IMR-90 (cell line): Measurements from ENCODE around the gene EXOC6. TPM values are rescaled to one million over a fixed set of nuclear protein-coding genes. Genes with fewer than 3 reads are reported as not detected.

Experiments used
- ATAC-seq: fragments of 200-7000 bp; cut with Tn5 transposase; 2 replicates; pipeline ENCODE4 v1.9.1; 2020; ENCODE audit warnings: low read depth, mild to moderate bottlenecking, moderate library complexity
- BruUV-seq: library from RNA; stranded (reverse); fragments of 400-500 nt; replicated peaks from 2 replicates; lab custom pipeline; 2021; lab: Mats Ljungman, UMichigan
- CTCF ChIA-PET: fragments of 300-600 bp; formaldehyde crosslinking; extraction: SDS; loops from one replicate; lab custom pipeline; 2021; ENCODE audit warnings: antibody characterized with exemption; lab: Yijun Ruan, JAX
- POLR2A ChIA-PET: fragments of 300-600 bp; sonication (Branson Sonifier 250); formaldehyde crosslinking; loops from one replicate; lab custom pipeline; 2022; ENCODE audit warnings: antibody characterized with exemption; ENCODE audit not compliant: unreplicated experiment; lab: Charles Lee
- DNase-seq: peaks from one replicate; pipeline ENCODE4 v3.0.0; 2013
- H2AFZ ChIP-seq: replicated peaks from 2 replicates; pipeline ENCODE3; 2013; ENCODE audit warnings: low read length, mild to moderate bottlenecking; ENCODE audit not compliant: poor library complexity
- H2AK5ac ChIP-seq: 2 replicates; pipeline ENCODE4 v1.6.1; 2013; ENCODE audit warnings: low read depth, low read length, inconsistent platforms
- H2AK9ac ChIP-seq: replicated peaks from 2 replicates; pipeline ENCODE3; 2013; ENCODE audit warnings: mild to moderate bottlenecking, low read depth, low read length, moderate library complexity; ENCODE audit not compliant: poor library complexity
- H2BK120ac ChIP-seq: 2 replicates; pipeline ENCODE4 v1.6.1; 2013; ENCODE audit warnings: low read depth, low read length, inconsistent platforms
- H2BK15ac ChIP-seq: 3 replicates; pipeline ENCODE4 v1.6.1; 2013; ENCODE audit warnings: low read depth, low read length, inconsistent platforms
- H2BK20ac ChIP-seq: 2 replicates; pipeline ENCODE4 v1.6.1; 2013; ENCODE audit warnings: low read depth, mild to moderate bottlenecking, inconsistent platforms, low read length, moderate library complexity
- H2BK5ac ChIP-seq: 2 replicates; pipeline ENCODE4 v1.6.1; 2013; ENCODE audit warnings: mild to moderate bottlenecking, low read depth, low read length, inconsistent platforms; ENCODE audit not compliant: poor library complexity, severe bottlenecking
- H3K14ac ChIP-seq: replicated peaks from 2 replicates; pipeline ENCODE4 v1.6.1; 2013; ENCODE audit warnings: low read depth, low read length, inconsistent platforms
- H3K18ac ChIP-seq: 2 replicates; pipeline ENCODE4 v1.6.1; 2013; ENCODE audit warnings: low read depth, low read length, control low read depth
- H3K23ac ChIP-seq: 2 replicates; pipeline ENCODE4 v1.6.1; 2013; ENCODE audit warnings: low read depth, low read length, inconsistent platforms
- H3K27ac ChIP-seq: 2 replicates; pipeline ENCODE4 v1.5.1; 2013; ENCODE audit warnings: mild to moderate bottlenecking, control low read depth, low read length; ENCODE audit not compliant: insufficient read depth
- H3K27me3 ChIP-seq: 2 replicates; pipeline ENCODE4 v1.6.1; 2013; ENCODE audit warnings: low read length; ENCODE audit not compliant: control insufficient read depth, insufficient read depth
- H3K36me3 ChIP-seq: 2 replicates; pipeline ENCODE4 v1.6.1; 2013; ENCODE audit warnings: low read length, mixed read lengths; ENCODE audit not compliant: control insufficient read depth, insufficient read depth
- H3K4ac ChIP-seq: 2 replicates; pipeline ENCODE4 v1.6.1; 2013; ENCODE audit warnings: low read depth, low read length, inconsistent platforms
- H3K4me1 ChIP-seq: 2 replicates; pipeline ENCODE4 v1.6.1; 2013; ENCODE audit warnings: low read length, mixed read lengths; ENCODE audit not compliant: control insufficient read depth, insufficient read depth
- H3K4me2 ChIP-seq: 2 replicates; pipeline ENCODE4 v1.6.1; 2013; ENCODE audit warnings: low read depth, mild to moderate bottlenecking, control low read depth, low read length, moderate library complexity
- H3K4me3 ChIP-seq: 2 replicates; pipeline ENCODE4 v1.5.1; 2013; ENCODE audit warnings: low read depth, mild to moderate bottlenecking, control low read depth, low read length, moderate library complexity; ENCODE audit not compliant: insufficient read depth
- H3K56ac ChIP-seq: 2 replicates; pipeline ENCODE4 v1.6.1; 2013; ENCODE audit warnings: low read length, inconsistent platforms; ENCODE audit not compliant: insufficient read depth; ENCODE audit errors: extremely low read depth
- H3K79me1 ChIP-seq, 2 experiments: 2 replicates each; pipeline ENCODE4 v1.6.1; 2013; ENCODE audit warnings: low read length in 2 of 2, inconsistent platforms in 1 of 2, low read depth in 1 of 2
- H3K9ac ChIP-seq: 2 replicates; pipeline ENCODE4 v1.6.1; 2013; ENCODE audit warnings: low read depth, low read length, control low read depth
- H3K9me1 ChIP-seq: 2 replicates; pipeline ENCODE4 v1.6.1; 2013; ENCODE audit warnings: low read length, inconsistent platforms; ENCODE audit not compliant: insufficient read depth
- H3K9me3 ChIP-seq: 2 replicates; pipeline ENCODE4 v1.6.1; 2013; ENCODE audit warnings: low read length; ENCODE audit not compliant: control insufficient read depth, insufficient read depth
- H4K20me1 ChIP-seq: 2 replicates; pipeline ENCODE4 v1.6.1; 2013; ENCODE audit warnings: low read length, inconsistent platforms; ENCODE audit not compliant: insufficient read depth
- H4K5ac ChIP-seq: 2 replicates; pipeline ENCODE4 v1.6.1; 2013; ENCODE audit warnings: mild to moderate bottlenecking, low read depth, low read length, control low read depth
- H4K8ac ChIP-seq, 2 experiments: 2 replicates each; pipeline ENCODE4 v1.6.1; 2013; ENCODE audit warnings: low read depth in 2 of 2, low read length in 2 of 2, control low read depth in 1 of 2, inconsistent platforms in 1 of 2
- H4K91ac ChIP-seq: 2 replicates; pipeline ENCODE4 v1.6.1; 2013; ENCODE audit warnings: low read depth, low read length, inconsistent platforms; ENCODE audit not compliant: insufficient read depth
- BHLHE40 ChIP-seq: fragments of 150-350 bp; IDR thresholded peaks from 2 replicates; pipeline ENCODE4 v1.6.1; 2016; ENCODE audit warnings: mild to moderate bottlenecking, low read depth, low read length
- CEBPB ChIP-seq: IDR thresholded peaks from 2 replicates; pipeline ENCODE4 v1.6.1; 2012; ENCODE audit warnings: low read depth, low read length, improper control_type of control experiment
- CHD1 ChIP-seq: IDR thresholded peaks from 2 replicates; pipeline ENCODE4 v1.6.1; 2012; ENCODE audit warnings: low read depth, low read length, improper control_type of control experiment
- FOS ChIP-seq: fragments of 150-350 bp; IDR thresholded peaks from 2 replicates; pipeline ENCODE4 v1.6.1; 2016; ENCODE audit warnings: low read depth, low read length
- MAFK ChIP-seq: IDR thresholded peaks from 2 replicates; pipeline ENCODE4 v1.6.1; 2012; ENCODE audit warnings: low read depth, low read length, improper control_type of control experiment
- MAZ ChIP-seq: IDR thresholded peaks from 2 replicates; pipeline ENCODE4 v1.6.1; 2012; ENCODE audit warnings: low read depth, mild to moderate bottlenecking, low read length, improper control_type of control experiment, moderate library complexity, borderline replicate concordance
- MXI1 ChIP-seq: IDR thresholded peaks from 2 replicates; pipeline ENCODE4 v1.6.1; 2012; ENCODE audit warnings: low read depth, mild to moderate bottlenecking, low read length, moderate library complexity, borderline replicate concordance
- NFE2L2 ChIP-seq: fragments of 150-350 bp; IDR thresholded peaks from 2 replicates; pipeline ENCODE4 v1.6.1; 2016; ENCODE audit warnings: low read depth, mild to moderate bottlenecking, low read length
- POLR2A ChIP-seq: IDR thresholded peaks from 2 replicates; pipeline ENCODE4 v1.6.1; 2012; ENCODE audit warnings: mild to moderate bottlenecking, low read depth, low read length
- RAD21 ChIP-seq: IDR thresholded peaks from 2 replicates; pipeline ENCODE4 v1.6.1; 2012; ENCODE audit warnings: low read length, improper control_type of control experiment
- RCOR1 ChIP-seq: IDR thresholded peaks from 2 replicates; pipeline ENCODE4 v1.6.1; 2012; ENCODE audit warnings: mild to moderate bottlenecking, low read length, improper control_type of control experiment; ENCODE audit not compliant: insufficient replicate concordance
- RFX5 ChIP-seq: IDR thresholded peaks from 2 replicates; pipeline ENCODE4 v1.8.0; 2012; ENCODE audit warnings: low read depth, mild to moderate bottlenecking, low read length, moderate library complexity
- SMC3 ChIP-seq: fragments of 150-350 bp; IDR thresholded peaks from 2 replicates; pipeline ENCODE4 v1.6.1; 2016; ENCODE audit warnings: low read depth, mild to moderate bottlenecking, antibody characterized with exemption, low read length, moderate library complexity
- USF2 ChIP-seq: fragments of 150-350 bp; IDR thresholded peaks from 2 replicates; pipeline ENCODE4 v1.6.1; 2017; ENCODE audit warnings: mild to moderate bottlenecking, antibody characterized with exemption, low read length, low read depth
- WGBS, 2 experiments: methylation state at CpG; one replicate each; pipeline versions ENCODE4 v1.1.5 to v1.1.7; 2013; ENCODE audit warnings: missing lambda C conversion rate in 2 of 2; ENCODE audit not compliant: insufficient read length in 1 of 2; ENCODE audit errors: extremely low coverage in 2 of 2; 5-methylcytosine and 5-hydroxymethylcytosine counted together
- dilution Hi-C: fragments of 300-500 bp; cut with HindIII; formaldehyde crosslinking; loops from one replicate; pipeline ENCODE4 v1.14.3; 2018; ENCODE audit warnings: low sequenced_read_pairs; ENCODE audit not compliant: unreplicated experiment
- in situ Hi-C: fragments of 300-500 bp; cut with MboI; formaldehyde crosslinking; loops from 3 replicates; pipeline ENCODE4 v1.14.3; 2019; ENCODE audit warnings: low sequenced_read_pairs, inconsistent platforms, mixed read lengths
- intact Hi-C: fragments of 100-400 bp; cut with micrococcal nuclease; formaldehyde crosslinking; loops from 2 replicates; pipeline ENCODE4 v1.10.0; 2022
- polyA plus RNA-seq, 3 experiments: library from polyadenylated mRNA; depleted of rRNA; stranded (reverse); fragments of >200 nt; gene quantifications; 2 replicates each; pipeline ENCODE4 v1.2.3, GENCODE V29; 2012; ENCODE audit warnings: low replicate concordance in 1 of 3
- total RNA-seq: library from RNA; depleted of rRNA; stranded (reverse); fragments of >200 nt; gene quantifications from 2 replicates; pipeline ENCODE4 v1.2.3, GENCODE V29; 2012
- TF ChIP-seq, protein P1 (sequence below): conservative IDR thresholded peaks from 2 replicates; pipeline ENCODE4 v1.5.1; 2012; ENCODE audit warnings: mild to moderate bottlenecking, low read depth, low read length, improper control_type of control experiment
- TF ChIP-seq, protein P2 (sequence below): fragments of 150-350 bp; IDR thresholded peaks from 2 replicates; pipeline ENCODE4 v1.6.1; 2016; ENCODE audit warnings: low read depth, mild to moderate bottlenecking, low read length, moderate library complexity, borderline replicate concordance

Gene EXOC6
- total and polyA plus RNA-seq, 2 of the 4 experiments (the other 2 are of a cell fraction) = 4.5 to 11.5 TPM

GRCh38 chr10:93099670-93100069, 251.3 kb downstream of the EXOC6 start:
- Histone ChIP-seq H4K20me1 (no peaks in the 10 kb centered on the region), H3K9me1 (no peaks in the 10 kb centered on the region; the same call in 1 of the 2 replicates)

More at GRCh38 chr10:93099670-93100069, 251.3 kb downstream of the EXOC6 start:
- Histone ChIP-seq H2BK120ac (no peak overlapping the region), H4K8ac (no peak overlapping the region), H2BK15ac (no peak overlapping the region), H4K91ac (no peak overlapping the region), H3K14ac (no peak overlapping the region), H3K79me1 (no peaks in the 10 kb centered on the region), H2BK20ac (no peak overlapping the region), H3K18ac (no peak overlapping the region), H2AK5ac (no peak overlapping the region), H3K9ac (no peak overlapping the region), H3K36me3 (no peaks in the 10 kb centered on the region), H2AFZ (no peak overlapping the region), H3K27me3 (peaks cover 6% of the 10 kb centered on the region; the same call in 1 of the 2 replicates), H3K4me2 (no peak overlapping the region), H3K4ac (no peak overlapping the region), H3K9me3 (no peaks in the 10 kb centered on the region), H2BK5ac (no peak overlapping the region), H3K27ac (no peak overlapping the region), H3K56ac (no peak overlapping the region), H3K23ac (no peak overlapping the region), H4K5ac (no peak overlapping the region), H2AK9ac (no peak overlapping the region), H3K4me1 (no peaks in the 10 kb centered on the region), H3K4me3 (no peak overlapping the region)
- no TSS peak for BruUV-seq
- WGBS, 2 experiments = 64% methylated on average over 6 of the region's 7 CpGs; no CpG with 5 or more reads in 1 of the 2 experiments
- DNase-seq (no peak), ATAC-seq (no peak)
- CTCF ChIA-PET = no interaction called here
- intact Hi-C loops = no loop called here
- TF ChIP-seq, protein P1, sequence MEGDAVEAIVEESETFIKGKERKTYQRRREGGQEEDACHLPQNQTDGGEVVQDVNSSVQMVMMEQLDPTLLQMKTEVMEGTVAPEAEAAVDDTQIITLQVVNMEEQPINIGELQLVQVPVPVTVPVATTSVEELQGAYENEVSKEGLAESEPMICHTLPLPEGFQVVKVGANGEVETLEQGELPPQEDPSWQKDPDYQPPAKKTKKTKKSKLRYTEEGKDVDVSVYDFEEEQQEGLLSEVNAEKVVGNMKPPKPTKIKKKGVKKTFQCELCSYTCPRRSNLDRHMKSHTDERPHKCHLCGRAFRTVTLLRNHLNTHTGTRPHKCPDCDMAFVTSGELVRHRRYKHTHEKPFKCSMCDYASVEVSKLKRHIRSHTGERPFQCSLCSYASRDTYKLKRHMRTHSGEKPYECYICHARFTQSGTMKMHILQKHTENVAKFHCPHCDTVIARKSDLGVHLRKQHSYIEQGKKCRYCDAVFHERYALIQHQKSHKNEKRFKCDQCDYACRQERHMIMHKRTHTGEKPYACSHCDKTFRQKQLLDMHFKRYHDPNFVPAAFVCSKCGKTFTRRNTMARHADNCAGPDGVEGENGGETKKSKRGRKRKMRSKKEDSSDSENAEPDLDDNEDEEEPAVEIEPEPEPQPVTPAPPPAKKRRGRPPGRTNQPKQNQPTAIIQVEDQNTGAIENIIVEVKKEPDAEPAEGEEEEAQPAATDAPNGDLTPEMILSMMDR = no peak
- no peak for TF ChIP-seq CEBPB
- no peak for TF ChIP-seq MAFK
- TF ChIP-seq RFX5 = no peak
- no peak for TF ChIP-seq FOS
- TF ChIP-seq, protein P2, sequence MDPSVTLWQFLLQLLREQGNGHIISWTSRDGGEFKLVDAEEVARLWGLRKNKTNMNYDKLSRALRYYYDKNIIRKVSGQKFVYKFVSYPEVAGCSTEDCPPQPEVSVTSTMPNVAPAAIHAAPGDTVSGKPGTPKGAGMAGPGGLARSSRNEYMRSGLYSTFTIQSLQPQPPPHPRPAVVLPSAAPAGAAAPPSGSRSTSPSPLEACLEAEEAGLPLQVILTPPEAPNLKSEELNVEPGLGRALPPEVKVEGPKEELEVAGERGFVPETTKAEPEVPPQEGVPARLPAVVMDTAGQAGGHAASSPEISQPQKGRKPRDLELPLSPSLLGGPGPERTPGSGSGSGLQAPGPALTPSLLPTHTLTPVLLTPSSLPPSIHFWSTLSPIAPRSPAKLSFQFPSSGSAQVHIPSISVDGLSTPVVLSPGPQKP = no peak
- no peak for TF ChIP-seq NFE2L2
- TF ChIP-seq USF2 = no peak
- TF ChIP-seq RAD21 = no peak
- no peak for TF ChIP-seq MXI1
- no peak for TF ChIP-seq BHLHE40
- no peak for TF ChIP-seq POLR2A
- TF ChIP-seq RCOR1 = no peak
- TF ChIP-seq MAZ = no peak
- no peak for TF ChIP-seq CHD1
- no peak for TF ChIP-seq SMC3
- POLR2A ChIA-PET = no interaction called here
- dilution Hi-C loops = loop anchor here (25.0 kb wide), 1 partner anchor 188 kb away; no protein-coding TSS in a partner anchor
- in situ Hi-C loops = no loop called here
